Left kidney (tissue), 2 donors: Measurements from ENCODE around the gene C5orf47. TPM values are rescaled to one million over a fixed set of nuclear protein-coding genes. Genes with fewer than 3 reads are reported as not detected.
"Not testable (repeated sequence)": the region's sequence is repeated elsewhere in the genome, so short reads cannot be mapped to it uniquely, and the experiment has no call there.

Experiments used
- DNase-seq: peaks from one replicate; pipeline ENCODE4 v3.0.0-alpha.2; 2013
- polyA plus RNA-seq: library from polyadenylated mRNA; unstranded; fragments of 120-200 nt; gene quantifications from one replicate; pipeline ENCODE4 v1.2.1, GENCODE V29; 2013; ENCODE audit not compliant: insufficient read length

C5orf47 gene
- polyA plus RNA-seq, 1 donor = 0.15 TPM

GRCh38 chr5:173970878-173971650 lies 17.9 kb upstream of the C5orf47 start:
- DNase-seq = no peak

GRCh38 chr5:173971681-173972345 lies 17.2 kb upstream of the C5orf47 start:
- DNase-seq = no peak

DNA sequence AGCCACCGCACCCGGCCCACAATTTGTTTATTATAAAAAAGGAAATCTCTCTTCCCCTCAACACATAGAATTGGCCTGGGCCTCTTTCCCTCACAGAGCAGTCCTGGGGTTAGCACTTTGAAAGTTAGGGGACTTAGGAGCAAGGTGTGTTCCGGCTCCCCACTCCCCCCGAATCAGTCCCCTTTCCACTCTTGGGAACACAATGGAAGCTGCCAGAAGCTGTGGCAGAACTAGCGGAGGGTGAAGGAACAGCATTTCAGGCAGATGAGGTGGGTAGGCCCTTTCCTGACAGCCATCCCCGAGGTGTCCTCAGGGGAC lies 16.4 kb upstream of the C5orf47 start:
- DNase-seq = no peak

DNA sequence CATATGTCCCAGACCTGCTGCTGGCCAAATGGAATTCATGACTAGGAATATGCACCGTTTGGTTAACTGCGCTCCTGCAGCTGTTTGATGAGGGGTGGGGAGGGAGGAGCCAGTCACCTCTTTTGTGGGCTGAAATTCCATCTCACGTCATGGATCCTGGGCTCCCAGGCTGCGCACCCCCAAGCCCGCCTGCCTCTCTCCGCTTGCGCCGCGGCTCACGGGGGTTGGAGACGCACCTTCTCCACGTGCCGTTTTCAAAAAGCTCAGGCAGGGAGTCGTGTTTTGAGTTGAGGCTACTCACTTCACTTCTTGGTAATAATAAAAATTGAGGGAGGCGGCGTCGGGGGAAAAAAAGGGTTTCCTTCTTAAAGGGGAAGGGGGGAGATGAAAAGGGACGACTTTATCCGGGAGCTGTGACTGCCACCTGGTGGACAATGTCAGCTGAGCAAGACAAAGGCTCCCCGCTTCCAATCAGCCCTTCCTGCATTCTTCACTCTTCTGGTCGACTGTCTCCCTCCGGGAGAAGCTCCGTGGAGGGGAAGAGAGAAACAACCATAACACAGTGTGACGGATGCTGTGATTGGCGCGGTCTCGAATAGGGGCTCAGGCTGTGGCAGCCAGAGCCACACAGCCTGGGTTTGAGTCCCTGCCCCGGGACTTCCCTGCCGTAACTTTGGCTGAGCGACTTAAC lies 15.9 kb upstream of the C5orf47 start:
- peak; percentile 88 for DNase-seq

GRCh38 chr5:173973616-173973969 lies 15.4 kb upstream of the C5orf47 start:
- no peak for DNase-seq

DNA sequence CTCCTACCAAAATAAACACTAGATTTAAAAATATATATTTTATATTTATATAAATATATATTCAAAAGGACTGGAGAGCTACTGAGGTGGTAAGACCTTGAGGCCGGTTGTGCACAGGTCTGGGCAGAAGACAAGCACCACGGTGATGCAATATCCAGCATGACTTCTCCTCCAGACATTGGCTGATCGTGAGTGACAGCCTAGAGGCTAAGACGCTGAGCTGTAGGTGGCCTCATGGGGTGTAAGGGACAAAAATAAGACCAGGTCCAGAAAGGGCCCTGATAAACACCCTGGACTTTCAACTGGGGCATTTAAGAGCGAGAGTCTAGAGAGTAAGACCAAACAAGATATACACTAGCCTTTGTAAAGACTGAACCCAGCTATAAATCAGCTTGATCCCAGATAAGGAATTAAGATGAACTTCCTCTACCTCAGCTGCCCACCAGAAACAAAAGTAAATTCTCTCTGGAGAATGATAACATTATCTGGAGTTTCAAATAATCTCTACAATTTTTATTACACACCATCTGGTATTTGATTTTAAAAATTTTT lies 14.2 kb upstream of the C5orf47 start:
- no peak for DNase-seq

DNA sequence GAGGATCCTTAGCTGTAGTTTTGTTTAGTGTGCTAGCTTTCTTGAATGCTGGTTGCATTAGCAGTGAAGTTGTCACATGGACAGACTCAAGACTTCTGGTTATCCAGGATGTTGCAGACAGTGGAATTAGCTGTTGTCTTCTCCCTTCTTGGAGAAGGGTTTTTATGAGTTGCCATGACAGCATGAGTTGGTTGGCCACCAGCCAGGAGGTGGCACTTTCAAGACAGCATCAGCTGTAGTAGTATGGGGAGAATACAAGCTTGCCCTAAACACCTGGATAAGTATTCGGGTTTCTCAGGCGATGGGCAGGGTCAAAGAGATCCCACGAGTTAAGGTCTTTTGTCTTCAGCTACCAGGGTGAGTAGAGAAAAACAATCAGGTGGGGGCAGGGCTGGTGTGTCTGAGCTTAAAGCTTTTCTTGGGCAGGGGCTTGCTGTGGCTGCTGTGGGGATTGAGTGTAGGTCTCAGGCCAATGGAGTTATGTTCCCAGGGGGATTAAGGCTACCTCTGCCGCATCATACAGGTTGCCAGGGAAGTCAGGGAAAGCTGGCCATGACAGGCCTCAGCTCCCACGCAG lies 7.7 kb upstream of the C5orf47 start:
- DNase-seq = no peak

DNA sequence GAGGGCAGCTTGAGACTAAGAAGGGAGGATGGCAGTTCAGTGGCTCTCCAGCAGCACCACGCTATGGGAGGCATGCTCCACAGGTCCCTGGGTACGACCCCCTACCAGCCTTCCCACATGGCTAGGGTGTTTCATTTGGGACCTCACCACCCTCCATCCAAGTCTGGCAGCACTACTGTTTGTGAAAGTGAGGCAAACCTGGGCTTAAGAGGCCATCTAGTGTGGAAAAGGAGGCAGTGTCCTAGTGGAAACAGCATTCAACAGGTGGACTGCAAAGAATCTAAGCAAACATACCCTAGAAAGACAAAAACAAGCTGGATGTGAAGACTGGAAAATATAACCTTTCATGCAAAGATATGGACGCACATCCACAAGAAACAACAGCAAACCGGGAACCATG lies 4.8 kb upstream of the C5orf47 start:
- no peak for DNase-seq

DNA sequence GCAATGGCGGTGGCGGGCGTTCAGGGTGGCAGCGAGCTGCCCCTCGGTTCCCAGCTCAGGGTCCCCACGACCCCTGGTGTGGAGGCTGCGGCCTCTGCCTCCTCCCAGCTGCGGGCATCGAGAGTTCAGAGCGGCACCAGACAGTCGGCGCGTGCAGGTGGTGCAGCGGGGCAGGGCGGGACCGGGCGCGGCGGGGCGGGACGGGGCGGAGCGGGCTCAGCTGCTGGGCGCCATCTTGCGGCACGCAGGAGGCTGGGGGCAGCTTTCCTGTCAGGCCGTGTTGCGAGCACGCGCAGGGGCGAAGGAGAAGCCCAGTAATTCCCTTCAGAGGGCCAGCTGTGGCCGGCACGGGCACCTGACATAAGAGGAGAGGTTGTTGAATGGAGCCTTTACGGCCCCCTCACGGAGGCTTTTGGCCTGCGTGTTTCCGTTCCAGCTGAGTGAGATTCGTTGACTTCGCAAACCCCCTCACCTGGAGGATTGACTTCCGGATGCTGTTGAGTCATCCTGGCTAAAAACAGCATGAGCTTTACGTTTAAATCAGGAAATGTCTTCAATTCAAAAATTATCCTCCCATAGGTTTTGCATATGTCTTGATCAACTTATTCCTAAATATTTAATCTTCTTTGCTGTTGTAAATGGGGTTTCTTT lies 587 bp downstream of the C5orf47 start:
- no peak for DNase-seq

- DNase-seq = no peak
Measured at GRCh38 chr5:173997331-173997730, 8.4 kb downstream of the C5orf47 start.

DNA sequence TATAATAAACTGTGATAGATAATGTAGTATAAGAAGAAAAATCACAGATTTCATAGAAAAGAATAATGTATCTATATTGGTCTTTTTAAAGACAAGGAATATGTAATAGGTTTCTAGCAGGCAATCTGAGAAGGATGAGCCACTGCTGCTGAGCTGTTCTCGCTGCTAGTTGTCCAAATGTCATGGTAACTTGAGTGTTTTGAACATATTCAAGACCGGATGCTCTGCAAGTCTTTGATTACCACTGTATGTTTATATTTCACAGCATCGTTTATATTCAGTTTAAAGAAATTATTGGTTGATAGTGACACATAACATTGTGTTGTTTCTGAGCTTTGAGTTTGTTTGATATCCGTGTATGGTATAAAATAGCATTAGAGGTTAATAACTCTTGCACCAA lies 9.6 kb downstream of the C5orf47 start:
- no peak for DNase-seq

- no peak for DNase-seq
Measured at GRCh38 chr5:174000076-174000475, 11.1 kb downstream of the C5orf47 start.

GRCh38 chr5:174003795-174004194 lies 14.8 kb downstream of the C5orf47 start:
- no peak for DNase-seq

DNA sequence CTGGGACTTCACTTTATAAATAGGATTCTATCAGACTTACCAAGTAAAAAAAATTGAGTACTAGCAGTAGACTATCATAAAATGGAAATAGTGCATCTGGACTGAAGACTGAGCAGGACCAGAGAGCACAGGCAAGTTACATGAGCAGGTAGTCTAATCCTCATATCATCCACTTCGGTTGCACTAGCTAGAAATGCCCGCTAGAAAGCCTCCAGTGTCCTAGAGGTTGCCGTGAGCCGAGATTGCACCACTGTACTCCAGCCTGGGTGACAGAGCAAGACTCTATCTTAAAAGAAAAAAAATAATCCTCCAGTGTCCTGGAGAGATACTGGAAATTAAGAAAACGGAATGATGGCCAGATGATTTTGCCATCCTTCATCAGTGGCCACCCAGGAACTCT lies 20.0 kb downstream of the C5orf47 start:
- no peak for DNase-seq

DNA sequence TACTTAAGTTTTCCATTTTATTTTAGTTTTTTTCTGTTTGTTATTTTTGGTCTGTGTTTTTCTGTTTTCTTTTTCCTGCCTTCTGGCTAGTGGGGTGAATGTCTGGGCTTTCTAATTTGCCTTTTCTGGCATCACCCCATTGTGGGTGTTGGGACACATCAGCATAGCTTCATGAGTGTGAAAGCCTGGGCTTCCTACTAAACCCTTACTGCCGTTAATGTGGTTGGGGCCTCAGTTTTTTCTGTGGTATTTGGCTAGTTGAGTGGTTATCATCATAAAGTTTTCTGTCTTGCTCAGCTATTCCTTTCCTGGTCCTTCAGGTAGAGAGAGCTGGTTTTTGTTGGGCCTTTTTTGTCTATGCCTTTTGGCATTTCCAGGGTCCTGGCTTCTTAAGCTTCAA lies 21.4 kb downstream of the C5orf47 start:
- no peak for DNase-seq

DNA sequence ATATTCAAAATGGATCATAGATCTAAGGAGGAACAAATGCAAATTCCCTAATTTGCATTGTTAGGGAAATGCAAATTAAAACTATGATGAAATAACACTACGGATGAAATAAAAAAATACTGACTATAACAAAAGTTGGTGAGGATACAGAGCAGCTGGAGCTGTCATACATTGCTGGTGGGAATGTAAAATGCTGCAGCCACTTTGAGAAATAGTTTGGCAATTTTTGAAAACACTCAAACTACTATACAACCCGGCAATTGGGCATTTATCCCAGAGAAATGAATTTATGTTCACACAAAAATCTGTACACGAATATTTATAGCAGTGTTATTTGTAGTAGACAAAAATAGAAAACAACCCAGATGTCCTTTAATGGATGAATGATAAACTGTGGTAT lies 22.5 kb downstream of the C5orf47 start:
- no peak for DNase-seq

DNA sequence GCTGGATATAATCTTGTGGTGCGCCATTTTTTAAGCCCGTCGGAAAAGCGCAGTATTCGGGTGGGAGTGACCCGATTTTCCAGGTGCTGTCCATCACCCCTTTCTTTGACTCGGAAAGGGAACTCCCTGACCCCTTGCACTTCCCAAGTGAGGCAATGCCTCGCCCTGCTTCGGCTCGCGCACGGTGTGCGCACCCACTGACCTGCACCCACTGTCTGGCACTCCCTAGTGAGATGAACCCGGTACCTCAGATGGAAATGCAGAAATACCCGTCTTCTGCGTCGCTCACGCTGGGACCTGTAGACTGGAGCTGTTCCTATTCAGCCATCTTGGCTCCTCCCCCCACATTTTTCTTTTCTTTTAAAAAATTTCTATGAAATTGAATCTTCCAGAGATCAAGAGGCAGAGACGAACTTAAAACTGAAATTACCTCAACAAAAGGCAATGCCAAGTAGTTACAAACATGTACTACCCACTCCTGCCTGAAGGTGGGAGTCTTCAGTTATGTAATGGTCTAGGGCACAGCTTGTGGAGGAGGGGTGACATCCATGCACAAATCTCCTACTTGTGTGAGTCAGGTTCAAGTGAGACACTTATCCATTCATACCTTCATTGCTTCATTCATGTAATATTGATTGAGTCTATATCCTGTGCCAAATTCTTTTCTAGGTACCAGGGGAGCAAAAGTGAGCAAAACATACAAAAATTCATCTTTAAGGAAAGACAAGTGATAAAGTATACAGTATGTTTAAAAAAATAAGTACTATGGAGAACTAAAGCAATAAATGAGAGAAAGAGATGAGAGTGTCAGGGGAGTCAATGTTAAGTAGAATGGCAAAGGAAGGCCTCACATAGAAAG lies 31.3 kb downstream of the C5orf47 start:
- DNase-seq = not testable (repeated sequence)

DNA sequence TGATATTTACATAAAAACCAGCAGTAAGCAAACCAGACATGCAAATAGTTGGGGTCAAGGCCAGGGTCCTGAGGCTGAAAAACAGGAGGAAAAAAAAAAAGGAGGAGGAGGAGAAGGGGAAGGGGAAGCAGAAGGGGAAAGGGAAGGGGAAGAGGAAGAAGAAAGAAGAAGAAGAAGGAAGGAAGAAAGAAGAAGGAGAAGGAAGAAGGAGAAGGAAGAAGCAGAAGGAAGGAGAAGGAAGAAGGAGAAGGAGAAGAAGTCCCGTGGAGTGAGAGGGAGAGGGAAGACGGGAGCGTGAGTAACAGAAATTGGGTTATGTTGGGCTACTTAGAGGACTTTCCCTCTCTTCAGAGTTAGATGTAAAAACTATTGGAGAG lies 31.9 kb downstream of the C5orf47 start:
- no peak for DNase-seq

DNA sequence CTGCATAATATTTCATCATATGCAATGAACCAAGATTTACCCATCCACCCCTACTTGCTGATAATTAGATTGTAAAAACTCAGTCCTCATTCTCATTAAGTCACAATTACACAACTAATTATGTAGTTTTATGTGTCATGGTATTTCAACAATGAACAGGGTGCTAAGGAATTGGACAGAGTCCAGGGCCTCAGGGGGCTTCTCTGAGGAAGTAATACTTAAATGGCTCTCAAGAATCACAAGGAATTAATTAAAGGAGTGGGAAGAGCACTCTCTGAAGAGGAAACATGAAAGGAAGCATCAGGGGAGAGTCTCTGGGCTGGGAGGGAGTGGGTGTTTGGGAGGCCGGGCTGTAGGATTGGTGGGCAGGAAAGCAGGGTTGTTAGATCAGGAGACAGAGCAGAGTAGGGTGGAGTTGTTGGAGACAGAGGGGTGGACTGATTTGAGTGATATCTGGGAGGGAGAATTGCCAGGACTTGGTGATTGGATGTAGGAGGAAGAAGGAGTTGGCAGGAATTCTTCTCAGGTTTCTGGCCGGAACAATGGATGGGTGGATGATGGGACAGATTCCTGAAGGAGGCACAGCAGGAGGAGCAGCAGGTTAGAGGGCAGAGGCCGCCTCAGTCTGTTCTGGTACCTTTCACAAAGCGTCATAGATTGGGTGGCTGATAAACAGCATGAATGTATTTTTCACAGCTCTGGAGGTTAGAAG lies 33.6 kb downstream of the C5orf47 start:
- DNase-seq = no peak

DNA sequence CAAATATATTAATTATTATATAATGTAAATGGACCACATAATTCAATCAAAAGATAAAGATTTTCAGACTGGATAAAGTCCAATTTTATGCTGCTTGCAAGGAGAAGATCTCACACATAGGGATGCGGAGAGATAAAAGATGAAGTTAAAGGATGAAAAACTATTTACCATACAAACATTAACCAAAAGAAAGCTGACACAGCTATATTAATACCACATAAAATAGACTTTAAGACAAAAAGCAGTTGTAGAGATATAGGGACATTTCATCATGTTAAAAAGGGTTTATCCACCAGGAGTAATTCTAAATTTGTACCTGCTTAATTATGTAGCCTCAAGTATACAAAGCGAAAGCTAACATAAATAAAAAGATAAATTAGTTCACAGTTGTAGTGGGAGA lies 41.3 kb downstream of the C5orf47 start:
- DNase-seq = no peak
